LNCAP (cell line): Measurements from ENCODE around the gene RPAP3.

Experiments
- TF ChIP-seq, protein P1 (sequence below): fragments of 450-650 bp; IDR thresholded peaks from 2 replicates; pipeline ENCODE4 v1.5.1; 2017; ENCODE audit warnings: mild to moderate bottlenecking

The RPAP3 gene, protein sequence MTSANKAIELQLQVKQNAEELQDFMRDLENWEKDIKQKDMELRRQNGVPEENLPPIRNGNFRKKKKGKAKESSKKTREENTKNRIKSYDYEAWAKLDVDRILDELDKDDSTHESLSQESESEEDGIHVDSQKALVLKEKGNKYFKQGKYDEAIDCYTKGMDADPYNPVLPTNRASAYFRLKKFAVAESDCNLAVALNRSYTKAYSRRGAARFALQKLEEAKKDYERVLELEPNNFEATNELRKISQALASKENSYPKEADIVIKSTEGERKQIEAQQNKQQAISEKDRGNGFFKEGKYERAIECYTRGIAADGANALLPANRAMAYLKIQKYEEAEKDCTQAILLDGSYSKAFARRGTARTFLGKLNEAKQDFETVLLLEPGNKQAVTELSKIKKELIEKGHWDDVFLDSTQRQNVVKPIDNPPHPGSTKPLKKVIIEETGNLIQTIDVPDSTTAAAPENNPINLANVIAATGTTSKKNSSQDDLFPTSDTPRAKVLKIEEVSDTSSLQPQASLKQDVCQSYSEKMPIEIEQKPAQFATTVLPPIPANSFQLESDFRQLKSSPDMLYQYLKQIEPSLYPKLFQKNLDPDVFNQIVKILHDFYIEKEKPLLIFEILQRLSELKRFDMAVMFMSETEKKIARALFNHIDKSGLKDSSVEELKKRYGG

DNA sequence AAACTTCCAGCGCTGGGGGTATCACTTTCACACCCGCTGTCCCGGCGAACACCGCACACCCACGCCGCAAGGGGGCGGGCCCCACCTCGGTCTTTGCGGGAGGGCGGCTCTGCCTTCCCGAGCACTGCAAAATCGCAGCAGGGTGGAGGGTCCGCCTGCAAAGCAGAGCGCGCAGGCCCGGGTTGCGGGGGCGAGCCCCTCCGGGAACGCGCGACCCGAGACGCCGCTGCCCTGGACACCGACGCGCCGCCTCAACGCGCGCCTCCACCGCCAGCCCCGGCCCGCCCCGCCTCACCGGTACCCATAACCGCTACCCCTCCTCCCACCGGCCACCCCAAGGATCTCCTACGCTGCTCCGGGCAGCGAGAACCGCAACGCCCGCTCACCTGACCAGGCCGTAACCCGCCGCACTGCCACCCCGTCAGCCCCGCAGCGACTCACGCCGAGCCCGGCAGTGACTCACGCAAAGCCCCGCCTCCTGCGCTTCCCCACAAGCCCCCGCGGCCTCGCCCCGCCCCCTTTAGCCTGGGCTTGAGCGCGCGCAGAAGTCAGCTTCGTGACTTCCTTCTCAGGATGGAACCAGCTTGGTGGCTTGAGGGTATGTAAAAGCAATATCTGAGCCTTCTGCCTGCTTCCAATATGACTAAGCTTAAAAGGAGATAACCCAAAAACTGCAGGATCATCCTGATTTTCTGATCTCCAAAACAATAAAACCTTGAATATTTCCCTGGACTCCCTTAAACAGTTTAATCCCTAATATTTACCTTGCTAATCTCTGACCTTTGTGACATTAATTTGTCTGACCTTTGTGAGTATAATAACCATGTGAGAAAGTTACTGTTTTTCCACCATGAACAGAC is at the start of gene RPAP3:
Gene RPAP3, minus strand, starts transcription at position 465 of the 860 bp plus-strand sequence. CDS start 3,190 bp downstream, outside the sequence.
- TF ChIP-seq, protein P1, sequence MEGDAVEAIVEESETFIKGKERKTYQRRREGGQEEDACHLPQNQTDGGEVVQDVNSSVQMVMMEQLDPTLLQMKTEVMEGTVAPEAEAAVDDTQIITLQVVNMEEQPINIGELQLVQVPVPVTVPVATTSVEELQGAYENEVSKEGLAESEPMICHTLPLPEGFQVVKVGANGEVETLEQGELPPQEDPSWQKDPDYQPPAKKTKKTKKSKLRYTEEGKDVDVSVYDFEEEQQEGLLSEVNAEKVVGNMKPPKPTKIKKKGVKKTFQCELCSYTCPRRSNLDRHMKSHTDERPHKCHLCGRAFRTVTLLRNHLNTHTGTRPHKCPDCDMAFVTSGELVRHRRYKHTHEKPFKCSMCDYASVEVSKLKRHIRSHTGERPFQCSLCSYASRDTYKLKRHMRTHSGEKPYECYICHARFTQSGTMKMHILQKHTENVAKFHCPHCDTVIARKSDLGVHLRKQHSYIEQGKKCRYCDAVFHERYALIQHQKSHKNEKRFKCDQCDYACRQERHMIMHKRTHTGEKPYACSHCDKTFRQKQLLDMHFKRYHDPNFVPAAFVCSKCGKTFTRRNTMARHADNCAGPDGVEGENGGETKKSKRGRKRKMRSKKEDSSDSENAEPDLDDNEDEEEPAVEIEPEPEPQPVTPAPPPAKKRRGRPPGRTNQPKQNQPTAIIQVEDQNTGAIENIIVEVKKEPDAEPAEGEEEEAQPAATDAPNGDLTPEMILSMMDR: peak; percentile 71

DNA sequence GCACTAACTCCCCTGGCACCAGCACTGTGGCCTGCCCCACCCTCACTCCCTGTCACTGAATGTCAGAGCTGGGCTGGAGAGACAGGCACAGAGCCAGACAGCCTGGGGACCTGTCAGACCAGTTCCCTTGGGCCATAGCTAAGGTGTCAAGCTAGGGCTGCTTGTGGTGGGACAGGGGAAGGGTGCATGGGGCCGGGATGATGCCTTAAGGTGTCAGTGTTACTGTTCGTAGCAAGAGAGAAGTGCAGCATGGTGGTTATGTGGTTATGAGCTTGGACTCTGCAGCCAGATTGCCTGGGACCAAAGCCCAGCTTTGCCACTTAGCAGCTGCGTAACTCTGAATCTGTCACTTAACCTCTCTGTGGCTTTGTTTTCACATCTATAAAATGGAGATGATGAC is 49.1 kb upstream of the RPAP3 start:
- TF ChIP-seq, protein P1: no peak

DNA sequence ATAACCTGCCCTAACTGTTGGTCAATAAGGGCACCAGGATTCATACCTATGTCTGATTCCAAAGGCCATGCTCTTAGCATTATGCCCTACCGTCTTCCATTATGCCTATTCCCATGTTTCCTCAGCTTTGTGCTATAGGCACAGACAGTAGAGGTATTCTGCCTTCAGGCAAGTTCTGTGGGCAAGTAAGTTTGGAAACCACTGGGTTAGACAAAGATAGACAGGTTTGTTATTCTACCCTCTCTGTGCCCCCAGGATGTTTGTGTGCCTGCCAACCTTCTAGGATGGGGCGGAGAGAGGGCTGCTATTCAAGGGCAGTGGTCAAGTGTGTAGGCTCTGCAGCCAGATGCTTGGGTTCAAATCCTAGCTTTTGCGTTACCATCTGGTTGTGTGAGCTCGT is 48.3 kb upstream of the RPAP3 start:
- TF ChIP-seq, protein P1: no peak

DNA sequence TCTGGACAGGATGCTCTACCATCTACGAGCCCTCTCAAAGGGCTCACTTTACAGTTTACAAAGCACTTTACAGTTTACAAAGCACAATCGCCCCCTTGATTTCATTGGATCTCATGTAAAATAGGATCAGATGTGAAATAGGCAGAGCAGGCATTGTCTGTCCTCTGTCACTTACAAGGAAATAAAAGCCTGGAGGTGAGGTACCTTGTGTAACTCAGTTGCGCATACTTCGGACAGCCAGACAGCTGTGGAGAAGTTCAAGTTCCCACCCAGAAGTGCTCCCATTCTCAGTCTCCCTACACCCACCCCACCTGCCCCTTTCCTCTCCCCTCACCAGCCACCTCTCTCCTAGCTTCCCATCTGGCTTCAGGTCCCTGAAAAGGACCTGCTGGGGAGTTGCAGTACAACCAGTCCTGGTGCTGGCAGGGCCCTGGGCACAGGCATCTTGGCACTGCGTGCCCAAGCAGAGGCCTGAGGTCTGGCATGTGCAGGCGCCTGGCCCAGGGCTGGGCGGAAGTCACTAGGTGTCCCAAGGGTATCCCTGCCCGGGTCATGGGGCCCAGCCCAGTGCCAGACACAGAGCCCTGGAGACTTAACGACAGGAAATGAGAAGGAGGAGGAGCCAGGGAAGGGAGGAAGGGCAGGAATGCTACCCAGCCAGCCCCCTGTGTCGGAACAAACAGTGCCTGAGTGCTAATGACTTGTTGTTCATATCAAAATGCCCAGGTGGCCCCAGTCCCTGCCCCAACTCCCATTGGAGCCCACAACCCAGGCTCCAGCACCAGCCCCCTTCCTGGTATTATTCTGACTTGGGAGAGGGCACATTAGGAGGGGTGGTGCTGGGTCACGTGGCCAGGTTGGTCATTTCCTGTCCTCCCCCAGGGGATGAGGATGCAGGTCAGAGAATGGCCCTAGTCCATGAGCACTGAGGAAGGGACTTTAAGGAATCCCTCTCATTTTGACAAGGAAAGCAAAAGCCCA is 47.5 kb upstream of the RPAP3 start:
- TF ChIP-seq, protein P1: no peak

DNA sequence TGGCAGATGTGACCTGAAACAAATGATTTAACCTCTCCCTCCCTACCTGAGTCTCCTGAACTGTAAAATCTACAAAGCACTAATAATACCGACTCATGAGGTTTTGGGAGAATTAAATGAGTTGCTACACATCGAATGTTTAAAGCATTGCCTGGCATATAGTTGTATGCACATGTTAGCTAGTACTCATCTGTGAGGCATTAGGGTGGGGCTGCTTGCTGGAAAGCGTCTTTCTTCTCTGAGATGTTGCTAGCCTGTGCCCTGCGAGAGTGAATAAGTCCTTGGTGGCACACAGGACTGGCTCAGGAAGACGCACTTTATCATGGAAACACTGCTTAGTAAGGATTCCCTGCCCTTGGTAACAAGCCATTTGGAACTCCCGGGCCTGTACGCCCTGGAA is 46.7 kb upstream of the RPAP3 start:
- TF ChIP-seq, protein P1: no peak

DNA sequence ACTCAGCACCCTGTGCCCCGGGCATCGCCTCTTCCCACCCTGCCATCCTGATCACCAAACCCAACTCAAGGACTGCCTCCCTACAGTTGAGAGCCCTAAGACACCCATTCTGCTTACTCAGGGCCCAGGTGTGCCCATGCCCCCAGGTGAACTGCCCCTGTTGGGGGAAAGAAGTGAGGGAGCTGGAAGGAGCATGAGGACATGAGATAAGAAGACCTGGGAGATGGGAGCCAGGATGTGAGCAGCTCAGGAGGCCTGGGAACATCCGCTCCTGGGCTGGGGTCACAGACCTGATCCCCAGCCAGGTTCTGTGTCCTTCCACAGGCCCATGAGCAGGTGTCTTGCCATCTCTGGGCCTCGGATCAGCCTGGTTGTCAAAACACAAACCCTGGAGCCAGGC is 46.3 kb upstream of the RPAP3 start:
- TF ChIP-seq, protein P1: no peak
